Right atrium auricular region (tissue), 2 donors: ENCODE results near the gene NUFIP1. TPM values are rescaled to one million over a fixed set of nuclear protein-coding genes. Genes with fewer than 3 reads are reported as not detected.
"Not testable (repeated sequence)": the region's sequence is repeated elsewhere in the genome, so short reads cannot be mapped to it uniquely, and the experiment has no call there.

Experiments
- DNase-seq: peaks from one replicate; pipeline ENCODE4 v3.0.0-alpha.2; 2019; ENCODE audit warnings: low spot score
- H3K27ac ChIP-seq, 2 donors: fragments of 200-600 bp; sonication (generic); 1 replicate in 1 of 2; 2 replicates in 1 of 2; pipeline ENCODE4 v1.5.1; 2016 to 2019
- H3K27me3 ChIP-seq, 2 donors: fragments of 200-600 bp; sonication (generic); one replicate each; pipeline versions ENCODE4 v1.5.1 to v1.6.0; 2017 to 2019
- H3K36me3 ChIP-seq: fragments of 200-600 bp; sonication (generic); one replicate; pipeline ENCODE4 v1.5.1; 2016
- H3K4me1 ChIP-seq, 2 donors: fragments of 200-600 bp; sonication (generic); one replicate each; pipeline versions ENCODE4 v1.5.1 to v1.6.0; 2017 to 2019
- H3K4me3 ChIP-seq, 2 donors: fragments of 200-600 bp; sonication (generic); 1 replicate in 1 of 2; 2 replicates in 1 of 2; pipeline ENCODE4 v1.5.1; 2017 to 2019; ENCODE audit warnings: mild to moderate bottlenecking in 1 of 2, moderate library complexity in 1 of 2
- H3K9me3 ChIP-seq, 2 donors: fragments of 200-600 bp; sonication (generic); one replicate each; pipeline ENCODE4 v1.5.1; 2019
- CTCF ChIP-seq, 2 donors: fragments of 200-600 bp; sonication (generic); IDR thresholded peaks; one replicate each; pipeline ENCODE4 v1.5.1; 2019; ENCODE audit warnings: antibody characterized with exemption in 2 of 2
- total RNA-seq, 2 donors: library from RNA; depleted of rRNA; stranded (reverse); fragments of >200 nt; gene quantifications; one replicate each; pipeline ENCODE4 v1.1.0, GENCODE V29; 2016

The NUFIP1 gene
- total RNA-seq, 2 donors from 2014 or later: 2.2 to 2.9 TPM

- Histone ChIP-seq H3K27me3 (no peaks in the 10 kb centered on the region), H3K4me1 (peaks cover 0 to 18% of the 10 kb centered on the region in 2 donors), H3K9me3 (peaks cover 0 to 2% of the 10 kb centered on the region in 2 donors), H3K36me3 (peaks cover 17% of the 10 kb centered on the region), H3K27ac (peak overlapping the region in 1 of 2 donors; percentile 56), H3K4me3 (no peak overlapping the region)
- DNase-seq: no peak
- TF ChIP-seq CTCF (IDR thresholded peaks at IDR 0.05): peak in 1 of 2 donors; percentile 28
Measured at GRCh38 chr13:44967704-44968433, 21.4 kb downstream of the NUFIP1 start.

- Histone ChIP-seq H3K9me3 (peaks cover 0 to 18% of the 10 kb centered on the region in 2 donors), H3K4me3 (no peak overlapping the region), H3K27ac (no peak overlapping the region), H3K36me3 (peaks cover 41% of the 10 kb centered on the region), H3K4me1 (no peaks in the 10 kb centered on the region), H3K27me3 (no peaks in the 10 kb centered on the region)
- no peak for TF ChIP-seq CTCF (IDR thresholded peaks at IDR 0.05)
- no peak for DNase-seq
Measured at GRCh38 chr13:44961997-44962396, 27.3 kb downstream of the NUFIP1 start.

- H3K27ac ChIP-seq: peak overlapping the region; percentile 7 to 60
- no peaks in the 10 kb centered on the region for H3K9me3 ChIP-seq
- H3K27me3 ChIP-seq: no peaks in the 10 kb centered on the region
- TF ChIP-seq CTCF (IDR thresholded peaks at IDR 0.05): no peak
- DNase-seq: no peak
- peaks cover 13% of the 10 kb centered on the region for H3K36me3 ChIP-seq
- no peak overlapping the region for H3K4me3 ChIP-seq
- no peaks in the 10 kb centered on the region for H3K4me1 ChIP-seq
Measured at GRCh38 chr13:44955406-44955805, 33.9 kb downstream of the NUFIP1 start.

- Histone ChIP-seq H3K27me3 (no peaks in the 10 kb centered on the region), H3K4me1 (no peaks in the 10 kb centered on the region), H3K9me3 (no peaks in the 10 kb centered on the region), H3K27ac (peak overlapping the region in 1 of 2 donors; percentile 60), H3K36me3 (peaks cover 10% of the 10 kb centered on the region), H3K4me3 (no peak overlapping the region)
- TF ChIP-seq CTCF (IDR thresholded peaks at IDR 0.05): no peak
- no peak for DNase-seq
Measured at GRCh38 chr13:44954224-44954623, 35.0 kb downstream of the NUFIP1 start.

- H3K27me3 ChIP-seq: no peaks in the 10 kb centered on the region
- DNase-seq: no peak
- H3K9me3 ChIP-seq: no peaks in the 10 kb centered on the region
- H3K4me1 ChIP-seq: no peaks in the 10 kb centered on the region
- no peak for TF ChIP-seq CTCF (IDR thresholded peaks at IDR 0.05)
- no peaks in the 10 kb centered on the region for H3K36me3 ChIP-seq
- H3K4me3 ChIP-seq: no peak overlapping the region
- H3K27ac ChIP-seq: no peak overlapping the region
Measured at GRCh38 chr13:44952671-44953070, 36.6 kb downstream of the NUFIP1 start.

GRCh38 chr13:44951184-44951583, 38.1 kb downstream of the NUFIP1 start:
- TF ChIP-seq CTCF (IDR thresholded peaks at IDR 0.05): no peak
- DNase-seq: no peak
- H3K36me3 ChIP-seq: no peaks in the 10 kb centered on the region
- no peaks in the 10 kb centered on the region for H3K9me3 ChIP-seq
- H3K27ac ChIP-seq: no peak overlapping the region
- H3K4me1 ChIP-seq: no peaks in the 10 kb centered on the region
- no peak overlapping the region for H3K4me3 ChIP-seq
- no peaks in the 10 kb centered on the region for H3K27me3 ChIP-seq

GRCh38 chr13:44943411-44943810, 45.9 kb downstream of the NUFIP1 start:
- peak overlapping the region in 1 of 2 donors; percentile 11 for H3K27ac ChIP-seq
- not testable (repeated sequence) for DNase-seq, H3K4me1 ChIP-seq, H3K36me3 ChIP-seq, H3K27me3 ChIP-seq, H3K4me3 ChIP-seq, H3K9me3 ChIP-seq
